Activated gamma-delta T cell (primary cell): Measurements from ENCODE around the gene RUNDC3A.

Source experiments
- DNase-seq: peaks from one replicate; lab custom pipeline; 2025; lab: John Stamatoyannopoulos, UW
- total RNA-seq, 2 donors: gene quantifications; one replicate each; lab custom pipeline; 2026; lab: John Stamatoyannopoulos, UW

Gene RUNDC3A
- total RNA-seq, result 0 to 0.05 reads per million in 2 donors

DNA sequence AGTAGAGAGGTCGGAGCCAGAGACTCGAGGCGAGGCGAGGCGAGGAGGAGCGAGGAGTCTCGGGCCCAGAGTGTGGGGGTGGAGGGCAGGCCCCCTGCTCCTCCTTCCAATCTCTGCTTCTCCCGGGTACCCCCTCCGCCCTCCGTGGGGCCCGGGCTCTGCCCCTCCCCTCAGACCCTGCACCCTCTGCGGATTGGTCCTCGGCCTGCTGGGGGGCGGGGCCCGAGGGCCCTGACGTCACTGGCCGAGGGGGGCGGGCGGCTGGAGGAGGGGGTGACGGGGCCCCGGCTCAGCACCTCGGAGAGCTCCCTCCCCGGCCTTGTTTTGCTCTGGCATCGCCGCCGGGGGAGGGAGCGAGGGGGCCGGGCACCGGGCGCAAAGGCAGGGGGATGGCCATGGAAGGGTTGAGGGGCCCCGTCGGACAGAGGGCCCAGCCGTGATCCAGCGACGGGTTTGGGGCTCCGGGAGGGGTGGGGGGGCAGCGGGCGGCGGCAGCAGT is at the start of gene RUNDC3A:
TSS of gene RUNDC3A (plus strand) at position 282 of the 499 bp plus-strand sequence. CDS start 232 bp downstream, outside the sequence.
- DNase-seq, result peak; percentile 77

DNA sequence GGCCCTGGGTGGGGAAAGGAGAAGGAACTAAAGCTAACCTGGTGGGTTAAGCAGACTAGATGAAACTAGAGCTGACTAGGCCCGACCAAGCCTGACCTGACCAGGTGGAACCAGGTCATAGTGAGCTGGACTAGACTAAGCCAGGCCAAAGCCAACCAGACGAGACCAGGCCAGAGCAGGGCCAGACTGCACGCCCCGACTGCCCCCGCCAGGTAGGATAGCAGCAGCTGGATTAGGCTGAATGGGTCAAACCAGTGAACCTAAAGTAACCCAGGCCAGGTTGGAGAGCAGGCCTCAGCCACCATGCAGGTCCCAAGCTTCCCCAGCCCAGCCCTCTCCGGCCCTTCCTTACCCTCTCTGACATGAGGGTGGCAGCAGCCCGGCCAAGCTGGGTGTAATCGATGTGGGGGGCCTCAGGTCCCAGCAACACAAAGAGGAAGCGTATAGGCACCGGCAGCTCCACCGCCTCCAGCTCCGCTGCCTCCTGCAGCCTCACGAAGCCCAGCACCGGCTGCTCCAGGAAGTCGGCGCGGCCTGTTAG is 49.5 kb upstream of the RUNDC3A start:
- DNase-seq, result no peak

DNA sequence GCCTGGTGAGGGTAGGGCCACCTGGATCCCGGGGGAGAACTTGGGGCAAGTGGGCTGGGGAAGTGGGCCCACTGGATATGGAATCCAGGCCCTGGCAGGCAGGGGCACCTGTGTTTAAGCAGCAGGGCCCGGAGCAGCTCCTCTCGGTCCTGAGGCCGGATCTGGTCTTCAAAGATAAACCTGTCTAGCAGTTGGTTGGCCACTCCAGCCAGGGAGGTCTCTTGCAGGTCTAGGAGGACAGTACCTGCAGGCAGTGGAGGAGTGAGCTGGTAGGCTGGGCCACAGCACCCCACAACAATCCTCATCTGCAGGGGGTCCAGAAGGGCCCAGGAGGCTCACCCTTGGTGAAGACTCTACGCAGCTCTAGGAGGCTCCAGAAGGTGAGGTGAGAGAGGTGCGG is 48.1 kb upstream of the RUNDC3A start:
- DNase-seq, result no peak

GRCh38 chr17:44262654-44263225 is 45.7 kb upstream of the RUNDC3A start:
- DNase-seq, result no peak

- DNase-seq, result no peak
Measured at GRCh38 chr17:44263345-44263902, 45.0 kb upstream of the RUNDC3A start.

DNA sequence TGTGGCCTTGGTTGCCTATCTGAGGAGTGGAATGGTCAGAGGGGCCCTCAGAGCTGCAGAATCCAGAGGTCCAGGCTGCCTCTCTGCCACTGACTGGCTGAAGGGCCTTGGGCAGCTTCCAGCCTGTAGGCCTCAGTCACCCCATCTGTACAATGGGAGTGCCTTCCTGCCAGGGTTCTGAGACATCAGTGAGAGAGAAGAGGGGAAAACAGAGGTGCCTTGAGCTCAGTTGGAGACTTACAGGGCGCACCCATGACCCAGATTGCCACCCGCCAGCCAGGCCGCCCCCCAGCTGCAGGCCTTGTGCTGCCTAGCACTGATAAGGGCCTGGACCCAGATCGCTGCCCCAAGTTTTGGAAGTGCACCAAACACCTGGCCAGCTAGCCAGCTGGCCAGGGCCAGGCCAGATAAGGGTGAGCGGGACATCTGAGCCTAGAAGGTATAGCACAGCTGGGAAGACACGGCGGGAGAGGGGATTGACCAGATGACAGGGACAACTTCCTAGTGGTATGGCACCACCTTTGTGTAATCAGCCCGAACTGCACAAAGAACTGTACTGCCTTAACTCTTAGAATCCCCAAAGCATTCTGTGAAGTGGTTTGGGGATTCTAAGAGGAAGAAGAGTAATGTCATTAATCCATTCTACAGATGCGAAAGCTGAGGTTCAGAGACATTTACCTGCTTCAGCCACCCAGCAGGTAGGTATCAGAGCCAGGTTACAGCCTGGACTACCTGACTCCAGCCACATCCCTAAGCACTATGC is 41.8 kb upstream of the RUNDC3A start:
- DNase-seq, result no peak

DNA sequence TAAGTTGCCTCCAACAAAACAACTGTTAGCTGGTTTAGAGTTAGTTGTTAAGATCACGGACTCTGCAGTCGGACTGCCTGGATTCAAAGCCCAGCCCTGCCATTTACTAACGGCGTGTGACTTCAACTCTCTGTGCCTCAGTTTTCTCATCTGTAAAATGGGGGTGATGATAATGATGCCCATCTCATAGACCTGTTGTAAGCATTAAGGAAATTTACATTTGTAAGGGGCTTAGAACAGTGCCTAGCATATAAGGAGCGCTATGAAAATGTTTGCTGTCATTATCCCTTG is 41.3 kb upstream of the RUNDC3A start:
- DNase-seq, result no peak

DNA sequence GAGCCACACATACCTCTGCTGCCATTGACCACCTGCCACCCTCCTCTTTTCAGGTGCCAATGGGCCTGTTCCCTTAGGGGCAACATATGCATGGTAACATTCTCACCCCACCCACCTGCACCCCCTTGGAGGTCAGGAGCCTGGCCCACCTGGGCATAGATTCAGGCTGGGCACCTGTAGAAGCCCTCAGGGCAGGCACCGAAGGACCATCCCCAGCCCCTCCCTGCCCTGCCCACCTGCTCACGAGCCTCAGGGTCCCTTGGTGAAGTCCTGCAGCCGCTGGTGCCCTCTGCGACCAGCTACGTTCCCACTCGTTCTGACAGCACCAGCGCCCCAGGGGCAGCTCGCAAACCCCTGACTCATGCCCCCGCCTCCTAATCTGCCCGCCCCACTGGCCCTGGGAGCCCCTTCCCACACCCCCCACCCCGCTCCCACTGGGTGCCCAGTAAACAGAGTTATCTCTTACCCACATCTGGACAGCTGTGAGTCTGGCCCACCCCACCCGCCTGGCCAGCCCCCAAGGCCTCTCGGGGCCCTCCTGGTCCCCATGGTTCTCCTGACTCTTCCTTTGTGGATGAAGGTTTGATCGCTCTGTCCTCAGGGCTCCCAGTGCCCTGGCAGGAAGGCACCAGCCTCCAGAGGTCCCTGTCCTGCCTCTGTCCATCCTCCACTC is 40.4 kb upstream of the RUNDC3A start, which contains the start of gene SLC4A1:
TSS of gene SLC4A1 (minus strand) at position 318 of the 673 bp plus-strand sequence. CDS start 5,269 bp downstream, outside the sequence.
- DNase-seq, result no peak

DNA sequence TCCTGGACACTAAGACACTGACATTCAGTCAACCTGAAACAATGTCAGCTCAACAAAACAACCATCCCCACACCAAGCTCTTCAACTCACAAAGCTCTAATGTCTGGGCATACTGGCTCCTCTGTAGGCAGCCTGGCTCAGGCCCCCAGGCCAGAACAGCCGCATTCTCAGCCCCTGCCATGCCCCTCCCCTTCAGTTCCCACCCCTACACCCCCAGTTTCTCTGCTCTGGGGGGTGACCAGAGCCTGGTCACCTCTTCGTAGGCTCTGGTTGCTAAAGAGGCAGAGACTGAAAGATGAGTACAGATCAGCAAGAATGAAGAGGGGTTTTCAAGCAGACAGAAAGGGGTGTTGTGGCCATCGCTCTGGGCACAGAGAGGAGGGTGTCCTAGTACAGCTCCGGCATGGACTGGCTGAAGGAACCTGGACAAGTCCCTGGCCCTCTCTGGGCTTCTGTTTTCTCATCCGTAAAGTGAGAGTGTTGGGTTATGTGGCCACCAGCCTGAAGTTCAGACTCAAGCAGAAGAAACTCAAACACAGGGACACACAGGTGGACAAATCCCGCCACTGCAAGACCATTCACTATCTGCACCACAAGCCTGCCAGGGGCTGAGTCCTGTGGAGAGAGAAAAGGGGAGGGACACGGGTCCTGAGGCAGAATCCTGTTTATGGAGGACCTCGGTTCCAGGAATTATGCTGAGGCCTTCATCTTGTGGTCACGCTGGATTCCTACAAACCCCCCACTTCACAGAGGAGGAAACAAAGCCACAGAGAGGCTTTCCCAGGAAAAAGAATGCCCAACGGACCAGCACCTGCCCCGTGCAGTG is 39.5 kb upstream of the RUNDC3A start:
- DNase-seq, result no peak

GRCh38 chr17:44269535-44270240 is 38.7 kb upstream of the RUNDC3A start:
- no peak for DNase-seq

GRCh38 chr17:44272321-44272951 is 36.0 kb upstream of the RUNDC3A start:
- no peak for DNase-seq

GRCh38 chr17:44272954-44273353 is 35.4 kb upstream of the RUNDC3A start:
- DNase-seq, result no peak

GRCh38 chr17:44273607-44274006 is 34.8 kb upstream of the RUNDC3A start:
- DNase-seq, result no peak

DNA sequence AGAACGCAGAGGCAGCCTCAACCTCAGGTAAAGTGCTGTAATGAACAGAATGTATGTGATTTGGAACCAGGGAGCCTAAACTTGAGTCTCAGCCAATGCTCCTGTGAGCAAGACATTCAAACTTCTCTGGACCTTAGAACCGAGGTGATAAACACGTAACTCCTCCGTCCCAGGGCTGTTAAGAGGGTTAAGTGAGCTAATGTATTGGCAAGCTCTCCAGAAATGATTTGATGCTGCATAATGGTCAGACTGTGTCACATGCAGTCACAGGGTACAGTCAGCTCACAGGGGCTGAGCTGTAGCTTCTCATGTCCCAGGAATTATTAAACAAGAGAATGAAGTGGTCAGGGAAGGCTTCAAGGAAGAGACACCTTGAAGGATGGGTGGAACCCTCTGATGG is 30.4 kb upstream of the RUNDC3A start:
- DNase-seq, result no peak

DNA sequence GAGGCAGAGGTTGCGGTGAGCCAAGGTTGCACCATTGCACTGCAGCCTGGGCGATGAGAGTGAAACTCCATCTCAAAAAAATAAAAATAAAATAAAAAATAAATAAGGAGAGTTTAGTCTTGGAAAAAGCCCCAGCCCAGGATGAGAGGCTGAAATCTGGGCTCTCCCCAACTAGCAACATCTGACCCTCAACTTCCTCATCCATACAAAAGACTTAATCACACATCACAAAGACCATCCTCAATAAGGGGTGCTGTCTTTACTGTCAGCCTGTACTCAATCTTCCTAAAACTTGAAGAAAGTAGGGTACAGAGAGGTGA is 29.1 kb upstream of the RUNDC3A start:
- no peak for DNase-seq

GRCh38 chr17:44279666-44280391 is 28.6 kb upstream of the RUNDC3A start:
- DNase-seq, result no peak

DNA sequence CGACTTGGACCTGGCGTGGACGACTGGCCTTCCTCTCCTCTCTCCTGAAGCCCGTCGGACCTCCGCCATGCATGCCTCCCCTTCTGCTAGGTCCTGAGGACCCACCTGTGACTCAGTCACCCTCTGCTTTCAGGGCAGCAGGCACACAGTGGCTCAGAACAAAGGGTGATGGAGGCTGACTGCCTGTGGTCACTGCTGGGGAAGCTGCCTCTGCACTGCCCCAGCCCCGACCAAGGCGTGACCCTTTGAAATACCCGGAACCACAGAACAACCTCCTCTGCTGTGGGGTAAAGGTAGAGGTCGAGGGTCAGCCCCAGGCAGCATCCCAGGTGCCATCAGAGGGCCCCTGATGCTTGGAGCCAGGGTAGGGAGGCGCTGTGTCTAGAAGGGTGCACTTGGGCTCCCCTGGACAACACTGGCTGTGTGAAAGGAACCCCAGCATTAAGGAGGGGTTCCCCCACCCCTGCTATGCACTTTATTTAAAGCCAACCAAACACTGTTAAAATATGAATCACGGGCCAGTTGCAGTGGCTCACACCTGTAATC is 27.9 kb upstream of the RUNDC3A start:
- no peak for DNase-seq

DNA sequence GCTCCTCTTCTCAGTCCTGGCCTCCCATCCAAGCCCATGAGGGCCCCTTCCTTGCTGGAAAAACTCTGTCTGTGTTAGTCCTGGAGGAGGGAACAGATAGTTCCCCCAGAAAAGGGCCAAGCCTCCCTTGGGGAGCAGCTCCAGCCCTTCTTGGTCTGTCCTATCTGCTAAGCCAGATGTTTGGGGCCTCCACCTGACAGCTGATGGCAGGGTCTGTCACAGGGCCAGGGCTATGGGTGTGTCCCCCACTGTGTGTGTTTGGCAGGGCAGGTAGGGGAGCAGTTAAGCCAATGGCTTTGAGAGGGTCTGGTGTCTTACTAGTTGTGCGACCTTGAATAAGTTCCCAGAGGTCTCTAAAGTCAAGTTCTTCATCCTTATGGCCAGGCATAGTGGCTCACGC is 26.8 kb upstream of the RUNDC3A start:
- no peak for DNase-seq

GRCh38 chr17:44282264-44282663 is 26.1 kb upstream of the RUNDC3A start:
- DNase-seq, result no peak
